ENCODE measurements around the gene SSR2.

The SSR2 gene

DNA sequence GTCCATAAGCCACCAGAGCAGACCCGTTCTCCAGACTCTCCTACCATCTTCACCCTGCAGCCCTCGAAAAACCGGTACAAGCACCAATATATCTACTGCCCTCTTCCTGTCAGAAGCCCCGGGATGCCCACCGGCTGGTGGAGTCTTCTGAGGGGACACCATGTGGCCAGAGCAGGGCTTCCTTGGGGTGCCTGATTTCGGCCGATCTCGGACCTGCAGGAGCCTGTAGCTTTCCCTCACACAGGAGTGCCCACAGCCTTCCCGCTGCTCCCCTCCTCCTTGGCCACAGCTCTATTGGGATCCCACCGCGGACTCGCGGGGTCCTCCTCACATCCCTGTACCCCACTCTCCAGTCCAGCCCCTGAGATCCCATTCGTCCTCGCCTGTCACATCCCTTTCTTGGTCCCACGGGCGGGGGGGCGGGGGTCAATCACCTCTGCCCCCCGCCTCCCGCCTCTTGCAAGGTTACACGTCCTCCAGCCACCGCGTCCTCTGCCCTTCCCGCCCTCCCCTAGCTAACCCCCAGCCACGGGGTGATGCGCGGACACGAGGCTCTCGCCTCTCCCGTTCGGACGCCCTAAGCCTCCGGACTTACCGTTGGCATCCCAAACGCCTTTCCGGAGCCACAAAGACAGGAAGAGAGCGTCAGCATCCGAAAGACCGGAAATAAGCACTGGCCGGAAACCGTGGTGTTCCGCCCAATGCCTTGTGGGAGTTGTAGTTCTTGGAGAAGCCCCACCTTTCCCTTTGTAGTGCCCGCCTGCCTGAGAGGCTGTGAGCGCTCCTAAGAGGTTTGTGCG, at the start of gene SSR2:
SSR2 (minus strand) TSS at position 659 of the 800 bp plus-strand sequence. CDS start 784 bp downstream, outside the sequence.
- peak; percentile 42 to 83 for DNase-seq

DNA sequence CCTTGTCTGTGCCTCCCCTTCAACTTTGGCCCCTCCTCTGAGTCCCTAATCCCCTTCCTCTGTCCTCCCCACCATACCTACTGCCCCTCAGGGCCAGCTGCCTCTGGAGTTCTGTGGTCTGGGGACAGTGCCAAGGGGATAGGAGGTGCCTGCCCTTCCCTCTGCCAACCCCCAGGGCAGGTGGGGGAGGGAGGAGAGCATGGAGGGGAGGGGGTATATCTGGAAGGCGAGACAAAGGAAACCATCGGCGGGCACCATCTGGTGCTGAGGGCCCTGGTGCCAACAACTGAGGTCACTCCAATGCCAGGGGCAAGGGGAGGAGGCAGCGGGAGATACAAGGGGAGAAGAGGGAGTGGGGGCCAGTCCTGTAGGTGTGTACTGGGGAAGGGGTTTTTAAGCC, 49.8 kb upstream of the SSR2 start:
- DNase-seq, result no peak

GRCh38 chr1:156069490-156070455, 49.0 kb upstream of the SSR2 start:
- no peak for DNase-seq

GRCh38 chr1:156067262-156067661, 46.5 kb upstream of the SSR2 start:
- DNase-seq, result no peak

DNA sequence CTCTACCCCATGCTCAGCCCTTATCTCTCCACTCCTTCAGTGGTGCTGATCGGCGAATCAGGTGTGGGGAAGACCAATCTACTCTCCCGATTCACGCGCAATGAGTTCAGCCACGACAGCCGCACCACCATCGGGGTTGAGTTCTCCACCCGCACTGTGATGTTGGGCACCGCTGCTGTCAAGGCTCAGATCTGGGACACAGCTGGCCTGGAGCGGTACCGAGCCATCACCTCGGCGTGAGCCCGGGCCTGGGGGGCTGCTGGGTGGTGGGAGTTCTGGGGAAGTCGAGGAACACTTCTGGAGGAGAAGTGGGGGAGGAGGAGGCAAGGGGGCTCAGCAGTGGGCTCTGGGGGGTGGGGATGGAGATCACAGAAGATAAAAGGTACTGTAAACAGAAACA, 45.1 kb upstream of the SSR2 start:
- DNase-seq, result no peak

DNA sequence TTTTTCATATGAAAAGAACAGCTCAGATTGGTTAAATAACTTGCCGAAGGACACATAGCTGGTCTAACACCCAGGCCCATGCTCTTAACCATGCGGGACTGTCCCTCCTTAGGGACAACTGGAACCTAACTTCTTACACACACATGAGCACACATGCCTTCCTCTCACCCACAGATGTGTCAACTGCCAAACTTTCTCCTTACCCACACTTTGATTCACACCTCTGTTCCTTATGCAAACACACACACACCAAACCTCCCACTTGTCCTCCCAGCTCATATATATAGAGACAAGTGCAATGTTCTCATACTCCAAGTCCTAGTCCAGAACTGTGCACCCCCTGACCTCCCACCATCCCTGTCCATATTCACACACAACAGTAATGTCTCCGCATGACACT, 44.5 kb upstream of the SSR2 start:
- no peak for DNase-seq

DNA sequence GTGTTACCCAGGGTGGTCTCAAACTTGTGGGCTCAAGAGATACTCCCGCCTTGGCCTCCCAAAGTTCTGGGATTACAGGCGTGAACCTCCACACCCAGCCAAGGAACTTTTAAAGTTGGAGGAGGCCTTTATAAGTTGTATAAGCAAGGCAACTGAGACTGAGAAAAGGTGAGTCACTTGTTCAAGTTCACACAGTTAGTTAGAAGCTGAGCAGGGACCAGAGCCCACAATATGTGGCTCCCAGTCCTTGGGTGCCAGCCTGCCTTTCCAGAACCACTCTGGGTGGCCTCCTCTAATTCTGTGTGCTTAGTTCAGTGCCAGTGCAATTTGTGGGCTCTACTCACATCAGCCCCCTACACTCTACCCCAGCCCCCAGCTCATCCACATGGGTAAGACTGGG, 43.9 kb upstream of the SSR2 start:
- no peak for DNase-seq

DNA sequence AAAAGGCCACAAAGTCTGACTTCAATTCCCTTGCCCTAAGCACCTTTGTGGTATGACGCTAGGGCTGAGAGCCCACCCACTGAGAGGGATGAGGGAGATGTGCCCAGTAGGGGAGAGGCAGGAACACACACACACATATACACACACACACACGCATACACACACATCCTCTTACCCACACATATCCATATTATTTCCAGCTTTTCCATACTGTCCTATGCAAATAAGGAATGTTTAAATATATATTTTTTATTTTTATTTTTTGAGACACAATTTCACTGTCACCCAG, 43.2 kb upstream of the SSR2 start:
- no peak for DNase-seq

GRCh38 chr1:156062189-156062588, 41.4 kb upstream of the SSR2 start:
- no peak for DNase-seq

DNA sequence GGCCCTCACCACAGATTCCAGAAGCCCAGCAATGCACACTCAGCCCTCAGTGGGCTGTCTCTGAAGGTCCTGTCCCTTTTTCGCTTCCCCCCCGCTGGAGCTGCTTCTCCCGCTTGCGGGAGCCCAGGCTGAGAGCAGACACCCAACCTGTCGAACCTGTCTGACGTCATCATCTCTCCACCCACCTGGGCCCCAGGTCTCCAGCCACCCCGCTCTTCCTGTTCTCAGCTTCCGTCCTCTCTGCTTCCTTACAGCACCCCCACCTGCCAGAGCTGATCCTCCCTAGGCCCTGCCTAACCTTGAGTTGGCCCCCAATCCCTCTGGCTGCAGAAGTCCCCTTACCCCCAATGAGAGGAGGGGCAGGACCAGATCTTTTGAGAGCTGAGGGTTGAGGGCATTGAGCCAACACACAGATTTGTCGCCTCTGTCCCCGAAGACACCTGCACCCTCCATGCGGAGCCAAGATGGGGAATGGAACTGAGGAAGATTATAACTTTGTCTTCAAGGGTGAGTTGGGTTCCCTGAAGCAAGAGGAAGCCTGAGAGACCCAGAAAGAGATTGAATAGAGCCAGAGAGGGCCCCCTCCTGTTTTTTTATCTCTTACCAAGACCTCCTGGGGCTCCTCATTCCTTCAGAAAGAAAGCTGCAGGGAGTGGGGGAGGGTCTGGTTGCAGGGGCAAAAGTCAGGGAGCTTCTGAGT, 40.3 kb upstream of the SSR2 start, which contains the start of gene RAB25:
RAB25 (plus strand) TSS at position 224 of the 700 bp plus-strand sequence; CDS start at position 465, 241 bp downstream.
- no peak for DNase-seq

DNA sequence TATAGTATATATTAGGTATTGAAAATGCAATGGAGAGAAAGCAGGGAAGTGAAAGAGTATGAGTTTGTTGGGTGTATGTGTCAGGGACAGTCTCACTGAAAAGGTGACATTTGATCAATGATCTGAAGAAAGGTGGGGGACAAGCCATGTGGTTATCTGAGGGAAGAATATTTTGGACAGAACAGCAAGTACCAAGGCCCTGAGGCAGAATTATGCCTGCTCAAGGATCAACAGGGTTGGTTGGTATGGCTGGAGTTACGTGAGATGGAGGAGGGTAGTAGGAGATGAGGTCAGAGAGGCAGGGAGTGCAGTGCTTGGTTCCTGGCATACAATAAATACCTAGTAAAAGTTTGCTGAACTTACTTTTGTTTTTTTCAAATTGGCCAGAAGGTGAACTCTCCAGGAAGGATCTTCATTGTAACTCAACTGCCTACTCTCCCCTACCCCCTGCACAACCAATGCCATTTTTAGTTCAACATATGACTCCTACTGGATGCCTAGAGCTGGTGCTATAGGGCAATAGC, 35.6 kb upstream of the SSR2 start:
- DNase-seq, result no peak

GRCh38 chr1:156055281-156056048, 34.7 kb upstream of the SSR2 start:
- no peak for DNase-seq

DNA sequence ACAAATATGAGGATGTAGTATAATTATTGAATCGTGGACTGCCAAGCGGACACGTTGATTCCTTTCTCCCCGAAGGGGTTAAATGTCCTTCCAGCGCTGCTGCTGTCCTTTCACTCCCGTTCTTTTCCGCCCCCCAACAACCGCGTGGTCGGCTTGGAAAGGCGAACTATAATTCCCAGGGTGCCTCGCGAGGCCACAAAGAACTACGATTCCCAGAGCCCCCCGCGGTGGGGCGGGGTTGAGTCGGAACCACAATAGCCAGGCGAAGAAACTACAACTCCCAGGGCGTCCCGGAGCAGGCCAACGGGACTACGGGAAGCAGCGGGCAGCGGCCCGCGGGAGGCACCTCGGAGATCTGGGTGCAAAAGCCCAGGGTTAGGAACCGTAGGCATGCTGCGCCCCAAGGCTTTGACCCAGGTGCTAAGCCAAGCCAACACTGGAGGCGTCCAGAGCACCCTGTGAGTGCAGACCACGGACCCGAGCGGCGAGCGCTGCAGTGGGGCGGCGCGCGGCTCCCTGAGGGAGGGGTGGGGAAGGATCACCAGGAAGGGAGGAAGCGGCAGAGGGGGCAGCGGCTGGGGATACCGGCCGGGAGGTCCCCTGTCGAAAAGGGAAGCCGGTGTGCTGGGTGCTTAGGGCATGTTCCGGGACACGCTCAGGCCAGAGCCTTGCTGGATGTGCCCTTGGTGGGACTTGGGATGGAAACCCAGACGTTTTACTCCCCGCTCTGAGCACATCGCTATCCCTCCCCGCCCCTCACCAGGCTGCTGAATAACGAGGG, 33.9 kb upstream of the SSR2 start, which contains the start of gene LAMTOR2:
LAMTOR2 (plus strand) TSS at position 283 of the 781 bp plus-strand sequence; CDS start at position 391, 108 bp downstream.
- DNase-seq, result peak; percentile 79 to 95

DNA sequence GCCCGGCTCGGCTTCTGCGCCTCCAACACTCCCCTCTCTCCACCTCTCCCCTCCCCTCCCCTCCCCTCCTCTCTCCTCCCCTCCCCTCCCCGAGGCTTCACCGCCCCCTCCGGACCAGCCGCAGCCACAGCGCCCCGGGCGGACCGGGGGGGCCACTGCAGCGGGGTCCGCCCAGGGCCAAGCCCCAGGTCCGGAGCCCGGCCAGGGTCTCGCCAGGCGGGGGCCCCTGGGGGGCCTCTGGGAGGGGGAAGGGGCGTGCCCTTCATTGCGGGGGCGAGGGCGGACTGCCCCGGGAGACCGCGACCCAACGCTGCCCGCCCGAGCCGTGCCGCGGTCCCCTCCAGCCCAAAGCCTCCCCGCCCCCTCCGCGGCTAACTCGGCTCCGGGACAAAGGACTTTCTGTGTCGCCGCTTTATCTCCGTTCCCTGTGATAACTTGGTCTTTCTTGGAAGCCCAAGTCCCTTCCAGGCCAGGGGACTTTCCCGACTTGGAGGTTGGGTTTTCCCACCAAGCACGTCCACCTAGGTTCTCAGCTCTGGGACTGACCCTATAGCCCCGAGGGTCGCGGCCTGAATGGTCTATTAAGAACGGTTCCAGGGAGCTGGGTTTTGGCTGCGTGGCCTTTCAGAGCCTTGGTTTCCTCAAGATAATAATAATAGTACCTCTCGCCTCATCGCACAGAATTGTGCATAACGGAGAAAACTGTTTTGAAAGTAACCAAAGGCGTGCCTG, 33.2 kb upstream of the SSR2 start, which contains the start of gene UBQLN4:
UBQLN4 (minus strand) TSS at position 31 of the 732 bp plus-strand sequence. CDS start 97 bp downstream, outside the sequence.
- DNase-seq, result peak in 1 of 2 experiments; percentile 58

- DNase-seq, result no peak
These were observed 32.4 kb upstream of the SSR2 start for GRCh38 chr1:156052862-156053767.

GRCh38 chr1:156051011-156051725, 30.4 kb upstream of the SSR2 start:
- no peak for DNase-seq

- DNase-seq, result no peak
These were observed 29.6 kb upstream of the SSR2 start for GRCh38 chr1:156050376-156050775.

DNA sequence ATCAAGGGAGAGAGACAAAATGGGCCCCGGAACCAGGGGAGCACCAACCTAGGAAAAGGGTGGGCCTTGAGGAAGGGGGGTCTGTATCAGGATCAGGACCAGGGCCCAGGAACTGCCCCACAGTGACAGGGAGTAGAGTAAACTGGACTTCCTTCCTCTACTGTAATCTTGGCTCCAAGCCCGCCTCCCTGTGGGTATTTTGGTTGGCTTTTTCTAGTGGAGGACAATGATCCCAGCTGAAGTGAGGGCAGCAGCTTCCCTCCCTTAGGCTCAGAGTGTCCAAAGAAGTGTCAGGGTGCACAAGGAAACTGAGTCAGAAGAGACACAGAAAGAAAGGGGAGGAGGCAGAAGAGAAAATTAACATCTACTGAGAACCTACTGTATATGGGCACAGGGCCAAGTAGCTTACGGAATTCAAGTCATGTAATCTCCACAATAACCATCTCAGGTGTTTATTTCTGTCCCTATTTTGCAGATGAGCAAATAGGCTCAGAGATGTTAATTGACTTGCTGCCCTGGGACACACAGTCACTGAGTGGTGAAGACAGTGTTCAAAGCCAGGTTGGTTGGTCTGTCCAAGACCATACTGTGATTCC, 28.0 kb upstream of the SSR2 start:
- no peak for DNase-seq

Data from cerebellar nuclear complex (tissue), 1 donor.